ENCODE results near the gene SNX22. TPM values are rescaled to one million over a fixed set of nuclear protein-coding genes. Genes with fewer than 3 reads are reported as not detected.

The SNX22 gene
- polyA plus RNA-seq, 3 donors = 0.90 to 1.9 (median 1.6) TPM

GRCh38 chr15:64149893-64150578 lies 1.5 kb upstream of the SNX22 start:
- WGBS, 3 donors = 56 to 79% (median 60%) methylated on average over 9 of the region's 9 CpGs
- no peak overlapping the region for H3K27ac ChIP-seq (ENCODE audit: low read depth, low read length)

DNA sequence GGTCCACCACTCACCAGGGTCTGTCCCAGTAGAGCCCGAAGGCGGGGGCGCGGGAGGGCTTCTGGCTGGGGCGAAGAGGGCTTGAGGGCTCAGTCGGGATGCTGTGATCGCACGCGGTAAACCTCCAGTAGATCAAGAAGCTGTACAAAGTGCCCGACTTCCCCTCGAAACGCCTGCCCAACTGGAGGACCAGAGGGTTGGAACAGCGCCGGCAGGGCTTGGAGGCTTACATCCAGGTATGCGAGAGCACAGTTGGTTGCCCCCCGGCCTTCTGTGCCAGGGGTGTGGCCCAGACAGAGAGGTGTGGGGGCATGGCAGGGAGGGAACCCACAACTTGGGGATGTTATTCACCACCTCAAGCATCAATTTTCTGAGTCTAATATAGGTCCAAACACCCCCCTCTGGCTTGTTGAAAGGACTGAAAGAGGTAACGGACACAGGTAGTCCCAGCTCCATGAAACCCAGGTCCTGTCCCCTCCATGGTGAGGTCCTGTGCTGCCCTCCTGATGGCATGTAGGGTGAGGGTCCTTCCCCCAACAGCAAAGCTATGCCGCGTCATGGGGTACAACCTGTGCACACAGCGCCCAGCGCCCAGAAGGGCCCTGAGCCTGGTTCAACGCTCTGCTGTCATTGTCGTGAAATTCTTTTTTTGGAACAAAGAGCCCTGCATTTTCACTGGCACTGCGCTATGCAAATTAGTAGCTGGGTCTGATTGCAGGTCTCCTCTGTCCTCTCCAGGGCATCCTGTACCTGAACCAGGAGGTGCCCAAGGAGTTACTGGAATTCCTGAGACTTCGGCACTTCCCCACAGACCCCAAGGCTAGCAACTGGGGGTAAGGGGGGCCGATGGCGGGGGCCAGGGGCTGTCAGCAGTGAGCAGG lies 1.2 kb downstream of the SNX22 start:
- H3K27ac ChIP-seq (ENCODE audit: low read depth, low read length) = no peak overlapping the region
- 21 to 31% (median 24%) methylated on average over 27 of the region's 27 CpGs for WGBS, 3 donors

DNA sequence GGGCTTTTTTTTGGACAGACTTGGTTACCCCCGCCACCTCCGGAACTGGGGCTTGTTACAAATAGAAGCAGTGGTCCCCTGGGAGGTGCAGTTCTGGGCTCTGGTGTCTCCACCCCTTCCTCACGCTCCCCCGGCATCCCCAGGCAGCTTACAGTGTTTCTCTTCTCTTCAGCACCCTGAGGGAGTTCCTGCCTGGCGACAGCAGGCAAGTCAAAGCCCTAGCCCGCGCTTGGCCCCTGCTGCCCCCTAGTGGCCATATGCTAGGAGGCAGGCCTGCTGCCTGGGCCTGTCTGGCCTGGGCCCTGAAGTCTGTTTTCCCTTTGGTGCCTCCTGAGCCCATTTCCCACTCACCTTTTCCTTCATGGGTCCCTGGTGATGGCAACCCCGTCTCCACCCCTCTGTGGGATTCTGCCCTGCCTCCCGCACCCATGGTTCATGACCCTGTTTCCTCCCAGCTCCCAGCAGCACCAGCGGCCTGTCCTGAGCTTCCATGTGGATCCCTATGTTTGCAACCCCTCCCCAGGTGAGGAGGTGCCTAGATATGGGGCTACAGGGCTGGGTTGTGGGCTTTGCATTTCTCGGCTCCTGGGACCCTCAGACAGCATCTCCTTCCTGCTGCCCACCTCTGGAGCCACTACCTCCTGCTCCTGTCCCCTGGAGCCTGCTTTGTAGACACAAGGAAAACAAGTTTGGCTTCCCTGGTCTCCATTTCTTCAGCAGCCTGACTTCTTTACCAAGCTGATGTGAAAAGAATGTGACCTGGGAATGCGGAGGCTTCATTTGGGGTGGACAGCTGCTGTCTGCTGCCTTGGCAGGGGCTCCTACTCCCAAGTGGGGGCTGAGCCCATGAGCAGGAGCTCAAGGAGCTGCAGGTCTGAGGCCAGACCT lies 2.2 kb downstream of the SNX22 start:
- H3K27ac ChIP-seq (ENCODE audit: low read depth, low read length) = no peak overlapping the region
- 17 to 20% (median 19%) methylated on average over 12 of the region's 12 CpGs for WGBS, 3 donors

GRCh38 chr15:64155802-64156651 lies 4.5 kb downstream of the SNX22 start:
- no peak overlapping the region for H3K27ac ChIP-seq (ENCODE audit: low read depth, low read length)
- 86 to 90% (median 90%) methylated on average over 15 of the region's 15 CpGs for WGBS, 3 donors

DNA sequence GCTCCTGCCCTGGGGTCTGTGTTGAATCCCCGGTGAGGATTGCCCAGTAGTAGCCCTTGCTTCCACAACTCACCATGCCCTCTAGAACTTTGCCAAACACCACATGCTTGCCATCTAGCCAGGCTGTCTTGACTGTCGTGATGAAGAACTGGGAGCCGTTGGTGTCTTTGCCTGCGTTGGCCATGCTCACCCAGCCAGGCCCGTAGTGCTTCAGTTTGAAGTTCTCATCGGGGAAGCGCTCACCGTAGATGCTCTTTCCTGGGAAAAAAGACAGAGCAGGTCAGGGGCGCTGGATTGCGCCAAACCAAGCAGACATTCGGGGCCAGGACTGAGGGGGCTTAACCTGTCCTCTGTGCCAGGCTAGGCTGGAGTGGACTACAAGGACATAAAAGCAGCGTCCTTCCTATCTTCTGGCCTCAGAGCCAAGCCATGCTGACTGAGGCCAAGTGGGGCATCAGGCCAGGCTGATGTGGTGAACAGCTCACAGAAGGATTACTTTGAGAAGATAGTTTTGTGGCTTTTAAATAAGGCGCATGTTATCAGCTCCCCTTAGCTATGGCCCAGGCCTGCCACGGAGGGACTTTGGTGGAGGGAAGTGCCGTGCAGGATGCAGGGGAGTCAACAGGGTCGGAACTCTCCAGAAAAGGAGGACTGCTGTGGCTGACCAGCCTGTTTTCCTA lies 5.3 kb downstream of the SNX22 start:
- H3K27ac ChIP-seq (ENCODE audit: low read depth, low read length) = no peak overlapping the region
- 79 to 89% (median 86%) methylated on average over 16 of the region's 16 CpGs for WGBS, 3 donors

DNA sequence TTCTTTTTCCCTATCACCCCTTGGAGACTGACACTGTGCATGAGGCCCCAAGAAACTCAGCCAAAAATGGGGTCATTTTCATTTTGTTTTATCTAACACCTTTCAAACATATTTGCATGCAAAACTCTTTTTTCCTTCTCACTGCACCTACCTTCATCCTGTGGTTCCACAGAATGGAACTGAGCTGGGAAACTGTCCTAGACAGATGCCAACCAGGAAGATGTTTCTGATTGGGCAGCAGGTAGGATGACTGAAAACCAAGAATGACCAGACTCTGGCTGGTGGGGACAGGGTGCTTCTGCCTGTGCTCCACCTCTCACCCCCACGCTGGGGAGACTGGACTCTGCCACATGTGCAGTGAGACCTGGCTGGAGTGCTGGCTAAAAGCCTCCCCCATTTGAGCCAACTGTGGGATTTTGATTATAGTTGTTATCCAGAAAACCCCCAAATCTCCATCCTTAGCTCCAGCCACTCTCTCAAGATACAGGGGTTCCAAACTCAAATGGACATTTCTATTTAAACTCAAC lies 6.1 kb downstream of the SNX22 start:
- no peak overlapping the region for H3K27ac ChIP-seq (ENCODE audit: low read depth, low read length)
- WGBS, 3 donors = 82 to 100% (median 84%) methylated on average over 1 of the region's 1 CpG

- H3K27ac ChIP-seq (ENCODE audit: low read depth, low read length) = no peak overlapping the region
These were observed 7.0 kb downstream of the SNX22 start for GRCh38 chr15:64158363-64159134.

DNA sequence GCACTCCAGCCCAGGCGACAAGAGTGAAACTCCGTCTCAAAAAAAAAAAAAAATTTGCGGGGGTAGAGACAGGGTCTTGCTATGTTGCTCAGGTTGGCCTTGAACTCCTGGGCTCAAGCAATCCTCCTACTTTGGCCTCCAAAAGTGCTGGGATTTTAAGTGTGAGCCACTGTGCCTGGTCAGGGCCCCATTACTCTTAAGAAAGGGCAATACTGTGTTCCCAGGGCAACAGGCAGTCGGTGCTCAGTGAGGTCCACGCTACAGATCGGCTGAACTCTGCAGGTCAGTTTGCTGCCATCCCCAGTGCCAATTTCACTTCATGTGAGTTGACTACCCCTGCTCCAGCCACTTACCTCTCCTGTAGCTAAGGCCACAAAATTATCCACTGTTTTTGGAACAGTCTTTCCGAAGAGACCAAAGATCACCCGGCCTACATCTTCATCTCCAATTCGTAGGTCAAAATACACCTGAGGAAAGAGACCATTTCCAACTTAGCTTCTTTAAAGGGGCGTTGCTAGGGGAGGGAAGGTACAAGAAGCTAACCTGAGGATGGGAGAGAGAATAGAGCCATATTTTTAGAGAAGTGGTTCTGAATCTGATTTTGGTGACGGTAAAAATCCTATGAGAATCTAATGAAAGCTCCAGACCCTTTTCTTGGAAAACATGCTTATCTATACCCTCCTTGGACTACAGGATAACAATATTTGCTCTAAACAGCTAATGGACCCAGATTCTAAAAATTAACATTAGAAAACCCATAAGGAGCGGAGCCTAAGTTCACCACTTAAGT lies 10.4 kb downstream of the SNX22 start:
- 24 to 59% (median 51%) methylated on average over 12 of the region's 12 CpGs for WGBS, 3 donors
- no peak overlapping the region for H3K27ac ChIP-seq (ENCODE audit: low read depth, low read length)

More at GRCh38 chr15:64158363-64159134, 7.0 kb downstream of the SNX22 start:
- WGBS, 3 donors = 63 to 91% (median 88%) methylated on average over 11 of the region's 11 CpGs

DNA sequence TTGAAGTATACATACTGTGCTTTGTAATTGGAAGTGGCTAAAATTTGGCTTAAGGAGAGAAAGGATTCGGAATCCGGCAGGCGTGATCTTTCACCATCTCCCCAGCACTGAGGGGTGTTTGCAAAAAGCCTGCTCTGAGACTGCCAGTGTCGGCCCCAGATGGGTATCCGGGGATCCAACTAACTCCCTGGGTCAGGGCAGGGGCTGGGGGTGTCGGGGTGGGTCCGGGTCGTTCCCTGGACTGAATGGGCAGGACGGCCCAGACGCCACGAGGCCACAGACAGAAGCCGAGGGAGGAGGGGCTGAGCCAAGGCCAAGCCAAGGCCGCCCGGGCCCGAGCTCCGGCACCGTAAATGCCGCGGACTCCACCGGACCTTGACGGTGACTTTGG lies 10.9 kb downstream of the SNX22 start:
- H3K27ac ChIP-seq (ENCODE audit: low read depth, low read length) = no peak overlapping the region
- WGBS, 3 donors = 0 to 1% (median 0%) methylated on average over 20 to 21 of the region's 21 CpGs

DNA sequence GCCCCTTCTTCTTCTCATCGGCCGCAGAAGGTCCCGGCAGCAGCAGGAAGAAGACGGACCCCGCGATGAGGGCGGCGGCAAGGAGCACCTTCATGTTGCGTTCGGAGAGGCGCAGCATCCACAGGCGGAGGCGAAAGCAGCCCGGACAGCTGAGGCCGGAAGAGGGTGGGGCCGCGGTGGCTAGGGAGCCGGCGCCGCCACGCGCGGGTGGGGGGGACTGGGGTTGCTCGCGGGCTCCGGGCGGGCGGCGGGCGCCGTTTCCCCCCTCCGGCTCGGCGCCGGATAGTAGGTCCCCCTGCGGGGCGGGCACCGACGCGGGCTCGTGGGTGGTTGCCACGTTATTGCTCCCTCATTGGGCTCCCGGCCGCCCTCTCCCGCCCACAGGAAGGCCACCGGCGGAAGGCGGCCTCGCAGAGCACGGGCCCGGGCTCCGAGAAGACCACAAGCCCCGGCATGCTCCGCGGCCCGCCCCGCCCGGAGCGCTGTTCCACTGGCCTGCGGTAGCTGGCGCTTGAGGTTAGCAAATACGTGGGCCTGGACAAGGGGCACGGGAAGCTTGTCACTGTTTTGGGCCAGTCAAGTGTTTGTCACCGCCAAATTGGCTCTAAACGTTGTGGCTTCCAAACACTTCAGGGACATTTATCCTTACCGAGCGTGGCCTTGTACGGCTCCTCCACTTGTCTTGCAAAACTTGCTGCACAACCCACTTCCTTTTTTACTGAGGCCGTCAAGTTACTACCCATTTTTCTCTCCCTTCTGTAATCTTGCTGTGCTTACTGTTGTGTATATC lies 11.5 kb downstream of the SNX22 start, which contains the start of gene PPIB:
Gene PPIB (minus strand): TSS at position 154 of the 790 bp plus-strand sequence. CDS start 36 bp downstream, at position 118.
- 0 to 1% (median 0%) methylated on average over 53 to 69 of the region's 69 CpGs for WGBS, 3 donors
- H3K27ac ChIP-seq (ENCODE audit: low read depth, low read length) = peak within 1 kb of the TSS; percentile 4

DNA sequence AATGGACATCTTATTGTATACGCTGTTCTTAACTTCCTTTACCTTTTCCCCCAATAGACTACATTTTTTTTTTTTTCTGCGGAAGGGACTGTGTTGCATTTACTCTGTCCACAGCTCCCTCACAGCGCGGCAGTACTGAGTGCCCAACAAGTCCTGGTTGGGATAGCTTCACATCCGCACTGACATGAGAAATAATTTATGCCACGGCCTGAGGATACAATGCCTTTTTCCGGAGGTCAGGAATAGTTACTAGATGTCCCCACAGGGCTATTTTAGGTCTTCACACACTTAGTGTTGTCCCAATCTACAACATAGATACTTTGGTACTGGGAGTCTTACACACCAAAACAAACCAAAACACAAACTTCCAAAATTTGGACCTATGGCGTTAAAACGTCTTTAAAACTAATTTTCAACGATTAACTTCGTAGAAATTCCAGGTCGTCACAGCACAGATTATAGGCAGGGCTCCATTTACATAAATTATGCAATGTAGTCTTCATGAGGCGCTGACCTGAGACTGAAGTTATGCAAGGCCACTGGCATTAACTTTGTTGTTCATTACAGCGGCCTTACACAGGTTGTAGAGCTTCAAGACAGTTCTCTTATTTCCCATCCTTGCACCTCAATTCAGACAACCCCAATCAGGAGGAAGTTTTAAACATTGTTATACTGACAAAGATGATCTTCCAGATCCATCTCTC lies 12.3 kb downstream of the SNX22 start:
- peak overlapping the region; percentile 4 for H3K27ac ChIP-seq (ENCODE audit: low read depth, low read length)
- WGBS, 3 donors = 29 to 42% (median 32%) methylated on average over 14 of the region's 14 CpGs

DNA sequence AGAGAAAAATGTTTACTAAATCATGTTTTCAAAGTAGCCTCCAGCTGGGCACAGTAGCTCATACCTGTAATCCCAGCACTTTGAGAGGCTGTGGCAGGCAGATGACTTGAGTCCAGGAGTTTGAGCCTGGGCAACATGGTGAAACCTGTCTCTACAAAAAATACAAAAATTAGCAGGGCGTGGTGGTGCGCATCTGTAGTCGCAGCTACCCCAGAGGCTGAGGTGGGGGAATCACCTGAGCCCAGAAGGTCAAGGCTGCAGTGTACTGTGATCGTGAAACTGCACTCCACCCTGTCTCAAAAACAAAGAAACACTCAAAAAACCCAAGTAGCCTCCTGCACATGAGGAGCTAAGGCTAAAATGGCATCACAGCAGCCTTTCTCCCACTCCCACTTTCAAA lies 12.9 kb downstream of the SNX22 start:
- no peak overlapping the region for H3K27ac ChIP-seq (ENCODE audit: low read depth, low read length)
- WGBS, 3 donors = 92 to 96% (median 95%) methylated on average over 4 of the region's 4 CpGs

- 79 to 88% (median 83%) methylated on average over 5 of the region's 5 CpGs for WGBS, 3 donors
- H3K27ac ChIP-seq (ENCODE audit: low read depth, low read length) = no peak overlapping the region
These were observed 14.8 kb downstream of the SNX22 start for GRCh38 chr15:64166102-64166890.

Data from adipose tissue (tissue), 3 donors.